Loucy (cell line): ENCODE results near the gene SIAH3.

Source experiments
- CTCF ChIP-seq: fragments of 200-600 bp; sonication (generic); conservative IDR thresholded peaks from 2 replicates; pipeline ENCODE4 v1.5.1; 2014; ENCODE audit warnings: mild to moderate bottlenecking, antibody characterized with exemption, low read length
- EZH2phosphoT487 ChIP-seq: fragments of 200-600 bp; IDR thresholded peaks from 2 replicates; pipeline ENCODE4 v1.6.1; 2018; ENCODE audit warnings: antibody characterized with exemption, mild to moderate bottlenecking, moderate library complexity, borderline replicate concordance

GRCh38 chr13:45765464-45765863 is 86.1 kb downstream of the SIAH3 start:
- no peak for TF ChIP-seq EZH2phosphoT487
- no peak for TF ChIP-seq CTCF
